Colonic mucosa (tissue), 4 donors: ENCODE data around the gene TBC1D2. TPM values are rescaled to one million over a fixed set of nuclear protein-coding genes. Genes with fewer than 3 reads are reported as not detected.

Source experiments
- DNase-seq: peaks from one replicate; pipeline ENCODE4 v3.0.0-alpha.2; 2020
- H3K27ac ChIP-seq: fragments of 200-600 bp; one replicate; pipeline ENCODE4 v1.8.0; 2021
- H3K27me3 ChIP-seq: fragments of 200-600 bp; one replicate; pipeline ENCODE4 v1.8.0; 2021
- H3K36me3 ChIP-seq: fragments of 200-600 bp; one replicate; pipeline ENCODE4 v1.8.0; 2021
- H3K4me1 ChIP-seq: fragments of 200-600 bp; one replicate; pipeline ENCODE4 v1.8.0; 2021; ENCODE audit warnings: mild to moderate bottlenecking
- H3K4me3 ChIP-seq: fragments of 200-600 bp; one replicate; pipeline ENCODE4 v1.8.0; 2021
- H3K9ac ChIP-seq, 2 donors: one replicate each; pipeline ENCODE4 v1.7.0; 2013; ENCODE audit warnings: control low read depth in 2 of 2, low read depth in 2 of 2, low read length in 2 of 2
- H3K9me3 ChIP-seq: fragments of 200-600 bp; one replicate; pipeline ENCODE4 v1.8.0; 2021
- CTCF ChIP-seq: fragments of 200-600 bp; IDR thresholded peaks from one replicate; pipeline ENCODE4 v1.8.0; 2022; ENCODE audit warnings: antibody characterized with exemption, mild to moderate bottlenecking
- intact Hi-C: fragments of 100-400 bp; cut with DNase I; formaldehyde crosslinking; loops from one replicate; pipeline ENCODE4 v1.14.1; 2022
- total RNA-seq, 2 donors: library from RNA; stranded (reverse); fragmentation: NEBNext Ultra II Directional in 1 of 2; extraction: Animal tissue kit (Norgen Biotek cat#: 25700) in 1 of 2; gene quantifications; one replicate each; pipeline ENCODE4 v1.2.1, GENCODE V29; 2021
- donor health status: healthy.
- donor health status: DM: no; HTN: no; CAD: no.
- donor health status: DM: no; HTN: no; CAD: no.

The TBC1D2 gene
- total RNA-seq, 2 donors from 2014 or later = 20.1 to 26.9 TPM

DNA sequence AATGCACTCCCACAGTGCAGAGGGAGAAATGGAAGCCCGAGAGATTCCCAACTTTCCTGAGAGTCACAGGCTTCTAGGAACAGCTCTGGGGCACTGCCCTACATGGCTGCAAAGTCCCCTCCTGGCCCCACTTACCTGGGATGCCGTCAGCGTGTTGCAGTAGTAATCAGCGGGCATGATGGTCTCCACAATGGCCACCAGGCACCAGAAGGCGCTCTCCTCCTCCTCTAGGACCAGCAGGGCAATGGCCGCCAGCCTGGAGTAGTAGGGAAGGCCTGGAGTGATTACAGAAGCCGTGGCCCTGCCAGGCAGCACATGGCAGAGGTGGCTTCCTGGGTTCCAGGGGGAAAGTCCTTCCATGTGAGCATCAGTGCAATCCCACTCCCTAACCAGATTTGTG is 52.3 kb downstream of the TBC1D2 start:
- no peaks in the 10 kb centered on the region for H3K9me3 ChIP-seq
- no peaks in the 10 kb centered on the region for H3K4me1 ChIP-seq
- no peak overlapping the region for H3K4me3 ChIP-seq
- no peak overlapping the region for H3K27ac ChIP-seq
- no peaks in the 10 kb centered on the region for H3K27me3 ChIP-seq
- TF ChIP-seq CTCF = no peak
- H3K9ac ChIP-seq = no peak overlapping the region
- no peak for DNase-seq
- intact Hi-C loops = loop anchor here (5.0 kb wide), 1 partner anchor 126 kb away; no protein-coding TSS in a partner anchor
- H3K36me3 ChIP-seq = no peaks in the 10 kb centered on the region

DNA sequence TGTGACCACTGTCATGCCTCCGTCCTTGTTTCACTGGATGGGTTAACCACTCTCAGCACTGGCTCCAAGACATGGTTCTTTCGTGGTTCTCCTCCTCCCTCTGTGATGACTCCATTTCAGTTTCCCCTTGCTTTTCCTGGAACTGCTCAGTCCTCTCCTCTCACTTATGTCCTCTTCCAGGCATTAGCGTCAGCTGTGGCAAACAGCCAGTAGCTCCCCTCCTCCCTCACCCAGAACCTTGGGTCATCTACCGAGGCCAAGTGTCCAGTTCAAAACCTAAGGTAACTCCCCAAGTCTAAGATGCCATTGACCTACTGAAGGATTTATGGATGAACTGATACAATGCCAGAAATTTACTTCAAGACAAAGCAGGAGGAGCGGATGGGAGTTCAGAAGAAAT is 53.2 kb downstream of the TBC1D2 start:
- Histone ChIP-seq H3K9ac (no peak overlapping the region), H3K36me3 (no peaks in the 10 kb centered on the region), H3K9me3 (no peaks in the 10 kb centered on the region), H3K4me1 (no peaks in the 10 kb centered on the region), H3K27ac (no peak overlapping the region), H3K27me3 (no peaks in the 10 kb centered on the region), H3K4me3 (no peak overlapping the region)
- DNase-seq = no peak
- TF ChIP-seq CTCF = no peak
- intact Hi-C loops = loop anchor here (5.0 kb wide), 1 partner anchor 125 kb away; no protein-coding TSS in a partner anchor

DNA sequence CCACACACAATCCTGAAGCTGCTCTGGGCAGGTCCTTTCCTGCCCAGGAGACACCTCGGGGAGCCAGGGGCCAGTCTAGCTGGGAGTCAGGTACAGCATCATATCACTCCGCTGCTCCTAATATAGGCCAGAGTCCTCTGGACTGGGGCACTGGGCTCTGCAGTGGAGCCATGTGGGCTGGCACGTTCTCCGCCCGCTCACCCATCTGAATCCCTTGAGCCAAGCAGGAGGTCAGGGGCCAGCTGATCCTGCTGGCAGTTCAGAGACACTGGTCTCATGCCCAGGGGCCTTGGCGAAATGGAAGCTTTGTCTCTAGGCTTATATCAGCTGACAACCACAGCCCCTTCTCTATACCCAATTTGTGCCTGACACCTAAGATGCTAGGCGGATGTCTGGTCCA is 53.7 kb downstream of the TBC1D2 start:
- DNase-seq = no peak
- Histone ChIP-seq H3K9ac (no peak overlapping the region), H3K36me3 (no peaks in the 10 kb centered on the region)

GRCh38 chr9:98201102-98201501 is 54.3 kb downstream of the TBC1D2 start:
- Histone ChIP-seq H3K4me3 (no peak overlapping the region), H3K4me1 (no peaks in the 10 kb centered on the region), H3K27ac (no peak overlapping the region), H3K9ac (no peak overlapping the region), H3K36me3 (no peaks in the 10 kb centered on the region), H3K27me3 (no peaks in the 10 kb centered on the region), H3K9me3 (no peaks in the 10 kb centered on the region)
- TF ChIP-seq CTCF = no peak
- DNase-seq = no peak
- intact Hi-C loops = loop anchor here (5.0 kb wide), 1 partner anchor 124 kb away; no protein-coding TSS in a partner anchor

More for the DNA sequence above, 53.7 kb downstream of the TBC1D2 start:
- Histone ChIP-seq H3K27ac (no peak overlapping the region), H3K4me3 (no peak overlapping the region), H3K27me3 (no peaks in the 10 kb centered on the region), H3K9me3 (no peaks in the 10 kb centered on the region), H3K4me1 (no peaks in the 10 kb centered on the region)
- no peak for TF ChIP-seq CTCF
- intact Hi-C loops = loop anchor here (5.0 kb wide), 1 partner anchor 124 kb away; no protein-coding TSS in a partner anchor

- no peak overlapping the region for H3K27ac ChIP-seq
- intact Hi-C loops = loop anchor here (5.0 kb wide), 1 partner anchor 122 kb away; no protein-coding TSS in a partner anchor
- no peak for TF ChIP-seq CTCF
Measured at GRCh38 chr9:98199388-98200033, 55.9 kb downstream of the TBC1D2 start.

More at GRCh38 chr9:98199388-98200033, 55.9 kb downstream of the TBC1D2 start:
- H3K36me3 ChIP-seq = no peaks in the 10 kb centered on the region
- H3K27me3 ChIP-seq = no peaks in the 10 kb centered on the region
- no peaks in the 10 kb centered on the region for H3K4me1 ChIP-seq
- H3K9me3 ChIP-seq = no peaks in the 10 kb centered on the region
- no peak overlapping the region for H3K9ac ChIP-seq
- DNase-seq = no peak
- H3K4me3 ChIP-seq = no peak overlapping the region
